ENCODE data around the gene NECTIN4. TPM values are rescaled to one million over a fixed set of nuclear protein-coding genes. Genes with fewer than 3 reads are reported as not detected.
A peak's percentile ranks its signal among the peaks of the same experiment; 100 is the strongest.

The NECTIN4 gene
- total RNA-seq, 4 donors from 2014 or later: not detected

- Histone ChIP-seq H3K36me3 (no peaks in the 10 kb centered on the region), H3K4me1 (no peaks in the 10 kb centered on the region), H3K27ac (no peak overlapping the region), H3K9me3 (no peaks in the 10 kb centered on the region), H3K27me3 (no peaks in the 10 kb centered on the region), H3K4me3 (no peak overlapping the region)
- 58 to 59% methylated on average over 2 to 4 of the region's 4 CpGs for WGBS, 2 donors
- TF ChIP-seq CTCF (IDR thresholded peaks at IDR 0.05) (no peak), EP300 (IDR thresholded peaks at IDR 0.05) (no peak), POLR2A (IDR thresholded peaks at IDR 0.05) (no peak)
- no peak for DNase-seq (ENCODE audit: low spot score in 2 of 2)
Measured at GRCh38 chr1:161086457-161086856, 2.9 kb downstream of the NECTIN4 start.

DNA sequence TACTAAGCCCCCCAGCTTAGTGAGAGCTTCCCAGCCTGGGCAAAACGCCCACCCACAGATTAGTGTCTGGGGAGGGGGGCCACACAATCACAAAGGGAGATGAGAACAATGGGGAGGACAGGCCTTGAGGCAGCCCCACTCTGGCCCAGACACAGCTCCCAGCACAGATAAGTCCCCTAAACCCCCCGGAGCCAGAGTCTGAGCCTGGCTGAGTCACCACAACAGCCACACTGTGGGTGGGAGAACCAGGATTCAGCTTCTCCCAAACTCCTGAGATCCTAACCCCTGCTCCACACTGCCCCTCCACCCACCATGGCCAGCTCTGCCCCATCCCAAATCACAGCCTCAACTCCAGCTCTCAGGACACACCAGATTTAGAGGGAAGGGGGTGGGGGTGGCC, 4.2 kb downstream of the NECTIN4 start:
- DNase-seq (ENCODE audit: low spot score in 2 of 2): no peak
- WGBS, 2 donors: 34 to 57% methylated on average over 2 of the region's 2 CpGs
- H3K9me3 ChIP-seq: no peaks in the 10 kb centered on the region
- H3K27me3 ChIP-seq: no peaks in the 10 kb centered on the region
- no peaks in the 10 kb centered on the region for H3K4me1 ChIP-seq
- H3K27ac ChIP-seq: no peak overlapping the region
- no peak for TF ChIP-seq EP300 (IDR thresholded peaks at IDR 0.05)
- TF ChIP-seq CTCF (IDR thresholded peaks at IDR 0.05): no peak
- no peak for TF ChIP-seq POLR2A (IDR thresholded peaks at IDR 0.05)
- H3K4me3 ChIP-seq: no peak overlapping the region
- no peaks in the 10 kb centered on the region for H3K36me3 ChIP-seq

- 67 to 92% methylated on average over 1 of the region's 1 CpG for WGBS, 2 donors
- no peak for TF ChIP-seq POLR2A (IDR thresholded peaks at IDR 0.05)
- no peak for TF ChIP-seq CTCF (IDR thresholded peaks at IDR 0.05)
- no peak for TF ChIP-seq EP300 (IDR thresholded peaks at IDR 0.05)
- Histone ChIP-seq H3K9me3 (no peaks in the 10 kb centered on the region), H3K36me3 (no peaks in the 10 kb centered on the region), H3K4me3 (no peak overlapping the region), H3K27ac (no peak overlapping the region), H3K27me3 (no peaks in the 10 kb centered on the region), H3K4me1 (no peaks in the 10 kb centered on the region)
- no peak for DNase-seq (ENCODE audit: low spot score in 2 of 2)
Measured at GRCh38 chr1:161084597-161084988, 4.8 kb downstream of the NECTIN4 start.

DNA sequence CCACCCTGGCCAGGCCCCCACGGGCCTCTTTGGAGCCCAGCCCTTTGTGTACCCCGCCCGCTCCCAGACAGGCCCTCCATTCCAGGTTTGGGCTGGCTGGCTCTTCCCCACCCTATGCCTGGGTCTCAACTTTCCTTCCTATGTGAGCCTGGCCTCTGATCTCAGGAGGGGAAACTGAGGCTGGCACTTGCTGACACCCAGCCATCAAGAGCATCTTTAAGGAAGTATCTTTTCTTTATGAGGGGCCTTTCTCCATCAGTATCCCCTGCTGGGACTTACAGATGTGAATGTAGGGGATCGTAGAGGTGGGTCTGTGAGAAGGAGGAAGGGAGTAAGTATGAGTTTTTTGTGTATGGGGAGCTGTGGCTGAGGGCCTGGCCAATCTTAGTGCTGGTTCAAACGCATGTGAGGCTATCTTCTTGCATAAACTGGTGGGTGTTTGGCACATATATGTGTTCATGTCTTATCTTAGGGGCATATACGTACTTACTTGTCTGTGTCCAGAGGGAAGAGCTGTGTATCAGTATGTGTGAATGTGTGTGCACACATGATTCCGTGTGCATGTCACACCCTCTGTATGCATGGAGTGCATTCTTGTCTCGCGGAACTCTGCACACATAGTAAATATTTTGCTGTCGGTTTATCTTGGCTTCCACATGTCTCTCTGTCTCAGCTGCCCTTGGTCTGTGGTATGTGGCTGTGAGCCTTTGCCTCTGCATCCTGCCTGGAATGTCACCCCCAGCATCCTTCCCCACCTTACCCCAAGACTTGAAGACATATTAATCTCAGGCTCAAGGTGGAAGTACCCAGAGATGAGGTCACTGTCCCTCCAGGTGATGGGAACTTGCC, 5.4 kb downstream of the NECTIN4 start:
- Histone ChIP-seq H3K27me3 (no peaks in the 10 kb centered on the region), H3K36me3 (no peaks in the 10 kb centered on the region), H3K4me3 (no peak overlapping the region), H3K9me3 (no peaks in the 10 kb centered on the region), H3K27ac (peak overlapping the region in 2 of 4 donors; percentile 25 to 57), H3K4me1 (no peaks in the 10 kb centered on the region)
- WGBS, 2 donors: 72 to 79% methylated on average over 10 of the region's 10 CpGs
- no peak for DNase-seq (ENCODE audit: low spot score in 2 of 2)
- TF ChIP-seq POLR2A (IDR thresholded peaks at IDR 0.05) (no peak), CTCF (IDR thresholded peaks at IDR 0.05) (no peak), EP300 (IDR thresholded peaks at IDR 0.05) (no peak)

- DNase-seq (ENCODE audit: low spot score in 2 of 2): peak; percentile 40 to 64
- peak overlapping the region in 1 of 4 donors; percentile 21 for H3K27ac ChIP-seq
- TF ChIP-seq EP300 (IDR thresholded peaks at IDR 0.05) (peak in 1 of 2 donors; percentile 41), CTCF (IDR thresholded peaks at IDR 0.05) (no peak)
- no peaks in the 10 kb centered on the region for H3K4me1 ChIP-seq
- no peaks in the 10 kb centered on the region for H3K27me3 ChIP-seq
- H3K36me3 ChIP-seq: no peaks in the 10 kb centered on the region
- H3K9me3 ChIP-seq: no peaks in the 10 kb centered on the region
- no peak overlapping the region for H3K4me3 ChIP-seq
- WGBS, 2 donors: 33 to 56% methylated on average over 8 of the region's 8 CpGs
Measured at GRCh38 chr1:161082996-161083747, 6.2 kb downstream of the NECTIN4 start.

All from tibial nerve (tissue), 4 donors.